SK-N-SH (cell line): Measurements from ENCODE around the gene VAMP7. TPM values are rescaled to one million over a fixed set of nuclear protein-coding genes. Genes with fewer than 3 reads are reported as not detected.

Experiments
- CTCF ChIA-PET: fragments of 300-600, 350-600 bp; formaldehyde crosslinking; extraction: SDS; loops from one replicate; lab custom pipeline; 2021; lab: Yijun Ruan, JAX
- POLR2A ChIA-PET: fragments of 350-600 bp; sonication (Branson Sonifier 250); formaldehyde crosslinking; extraction: SDS; loops from one replicate; lab custom pipeline; 2020; ENCODE audit warnings: antibody characterized with exemption, inconsistent platforms; lab: Yijun Ruan, JAX
- DNase-seq: peaks from one replicate; pipeline ENCODE4 v3.0.0; 2012
- H2AFZ ChIP-seq: fragments of 200-600 bp; sonication (generic); 2 replicates; pipeline ENCODE4 v1.8.1; 2016; ENCODE audit warnings: antibody characterized with exemption, mild to moderate bottlenecking, low read depth
- H3F3A ChIP-seq: fragments of 200-600 bp; sonication (generic); replicated peaks from 2 replicates; pipeline ENCODE3; 2016; ENCODE audit warnings: antibody characterized with exemption, mild to moderate bottlenecking; ENCODE audit not compliant: insufficient read depth
- H3K27ac ChIP-seq, 2 experiments: fragments of 200-500 bp in 1 of 2; fragments of 200-600 bp in 1 of 2; sonication (Bioruptor generic) in 1 of 2; sonication (generic), shearing (Covaris generic) in 1 of 2; 2 replicates each; pipeline versions ENCODE4 v1.5.1 to v1.6.1; 2014 to 2016; ENCODE audit warnings: low read depth in 2 of 2, inconsistent platforms in 1 of 2, low read length in 1 of 2, mild to moderate bottlenecking in 1 of 2, mixed read lengths in 1 of 2
- H3K27me3 ChIP-seq: fragments of 200-600 bp; sonication (generic), shearing (Covaris generic); 2 replicates; pipeline ENCODE4 v1.6.1; 2016; ENCODE audit warnings: mixed run types; ENCODE audit not compliant: insufficient read depth
- H3K36me3 ChIP-seq, 2 experiments: fragments of 200-500 bp in 1 of 2; fragments of 200-600 bp in 1 of 2; sonication (Bioruptor generic) in 1 of 2; sonication (generic) in 1 of 2; replicated peaks in 1 of 2; 2 replicates each; pipeline versions ENCODE3 to v1.5.1; 2014 to 2016; ENCODE audit warnings: low read length in 1 of 2, mild to moderate bottlenecking in 1 of 2; ENCODE audit not compliant: insufficient read depth in 2 of 2, control insufficient read depth in 1 of 2
- H3K4me1 ChIP-seq, 2 experiments: fragments of 200-500 bp in 1 of 2; fragments of 200-600 bp in 1 of 2; sonication (Bioruptor generic) in 1 of 2; sonication (generic), shearing (Covaris generic) in 1 of 2; 2 replicates each; pipeline versions ENCODE4 v1.5.1 to v1.6.1; 2014 to 2016; ENCODE audit warnings: low read depth in 1 of 2, low read length in 1 of 2, mixed run types in 1 of 2; ENCODE audit not compliant: insufficient read depth in 2 of 2, control insufficient read depth in 1 of 2
- H3K4me2 ChIP-seq: fragments of 200-600 bp; sonication (generic), shearing (Covaris generic); 2 replicates; pipeline ENCODE4 v1.6.1; 2017; ENCODE audit warnings: mixed run types
- H3K4me3 ChIP-seq, 2 experiments: fragments of 200-500 bp in 1 of 2; fragments of 200-600 bp in 1 of 2; sonication (Bioruptor generic) in 1 of 2; sonication (generic), shearing (Covaris generic) in 1 of 2; 2 replicates each; pipeline versions ENCODE4 v1.5.1 to v1.8.1; 2014 to 2016; ENCODE audit warnings: low read depth in 2 of 2, inconsistent platforms in 1 of 2, low read length in 1 of 2, mild to moderate bottlenecking in 1 of 2, mixed read lengths in 1 of 2, moderate library complexity in 1 of 2
- H3K79me2 ChIP-seq: fragments of 200-600 bp; sonication (generic); 2 replicates; pipeline ENCODE4 v1.8.1; 2017; ENCODE audit warnings: mild to moderate bottlenecking; ENCODE audit not compliant: insufficient read depth
- H3K9ac ChIP-seq: fragments of 200-600 bp; sonication (generic); 2 replicates; pipeline ENCODE4 v1.6.1; 2017; ENCODE audit warnings: mixed run types
- H3K9me2 ChIP-seq: fragments of 200-600 bp; sonication (generic); 2 replicates; pipeline ENCODE4 v1.6.1; 2017; ENCODE audit warnings: mixed run types
- H3K9me3 ChIP-seq: fragments of 200-600 bp; sonication (generic); 2 replicates; pipeline ENCODE4 v1.6.1; 2017; ENCODE audit warnings: mixed run types, mild to moderate bottlenecking, moderate library complexity
- H4K20me1 ChIP-seq: fragments of 200-600 bp; sonication (generic); 2 replicates; pipeline ENCODE4 v1.6.1; 2017; ENCODE audit warnings: mild to moderate bottlenecking, mixed run types; ENCODE audit not compliant: insufficient read depth
- CHD2 ChIP-seq: fragments of 150-350 bp; IDR thresholded peaks from 2 replicates; pipeline ENCODE4 v1.6.1; 2018; ENCODE audit warnings: low read length; ENCODE audit not compliant: partially characterized antibody
- ELF1 ChIP-seq: IDR thresholded peaks from 2 replicates; pipeline ENCODE4 v1.4.0; 2012
- EZH2phosphoT487 ChIP-seq: fragments of 200-600 bp; sonication (generic); IDR thresholded peaks from 2 replicates; pipeline ENCODE4 v1.6.1; 2017; ENCODE audit warnings: low read depth, mixed run types, mild to moderate bottlenecking, antibody characterized with exemption, moderate library complexity, borderline replicate concordance
- FOSL2 ChIP-seq: IDR thresholded peaks from 2 replicates; pipeline ENCODE4 v1.4.0; 2012; ENCODE audit warnings: low read depth, mild to moderate bottlenecking, moderate library complexity, borderline replicate concordance
- FOXJ3 ChIP-seq: sonication (generic); formaldehyde crosslinking; IDR thresholded peaks from 2 replicates; pipeline ENCODE4 v1.5.1; 2020; ENCODE audit warnings: mild to moderate bottlenecking, missing genetic modification reagents
- FOXM1 ChIP-seq: IDR thresholded peaks from 2 replicates; pipeline ENCODE4 v1.4.0; 2012; ENCODE audit warnings: low read depth, mild to moderate bottlenecking
- GABPA ChIP-seq: IDR thresholded peaks from 2 replicates; pipeline ENCODE4 v1.4.0; 2012; ENCODE audit warnings: low read depth, mild to moderate bottlenecking
- GATA2 ChIP-seq: sonication (generic); formaldehyde crosslinking; IDR thresholded peaks from 2 replicates; pipeline ENCODE4 v1.5.0; 2020; ENCODE audit warnings: mild to moderate bottlenecking, missing genetic modification reagents
- IRF3 ChIP-seq: fragments of 150-350 bp; IDR thresholded peaks from 2 replicates; pipeline ENCODE4 v1.6.1; 2016; ENCODE audit warnings: mild to moderate bottlenecking, low read depth, low read length
- JUND ChIP-seq: IDR thresholded peaks from 2 replicates; pipeline ENCODE4 v1.4.0; 2012
- MEF2A ChIP-seq: IDR thresholded peaks from 2 replicates; pipeline ENCODE4 v1.4.0; 2012; ENCODE audit warnings: low read depth, borderline replicate concordance
- MXI1 ChIP-seq: IDR thresholded peaks from 2 replicates; pipeline ENCODE4 v1.6.1; 2012; ENCODE audit warnings: mild to moderate bottlenecking, low read depth, low read length, improper control_type of control experiment
- NFIC ChIP-seq: IDR thresholded peaks from 2 replicates; pipeline ENCODE4 v1.4.0; 2012; ENCODE audit warnings: borderline replicate concordance
- NRF1 ChIP-seq: IDR thresholded peaks from 2 replicates; pipeline ENCODE4 v1.6.1; 2012; ENCODE audit warnings: low read depth, mild to moderate bottlenecking, low read length
- RAD21 ChIP-seq: IDR thresholded peaks from 2 replicates; pipeline ENCODE4 v1.6.1; 2012; ENCODE audit warnings: mild to moderate bottlenecking, low read length
- RCOR1 ChIP-seq: fragments of 150-350 bp; IDR thresholded peaks from 2 replicates; pipeline ENCODE4 v1.6.1; 2017; ENCODE audit warnings: antibody characterized with exemption, low read length
- RFX5 ChIP-seq: IDR thresholded peaks from 2 replicates; pipeline ENCODE4 v1.6.1; 2012; ENCODE audit warnings: mild to moderate bottlenecking, improper control_type of control experiment, low read length
- RXRA ChIP-seq: IDR thresholded peaks from 2 replicates; pipeline ENCODE4 v1.4.0; 2012; ENCODE audit warnings: low read depth, mild to moderate bottlenecking, borderline replicate concordance
- SIN3A ChIP-seq: IDR thresholded peaks from 2 replicates; pipeline ENCODE4 v1.6.1; 2012; ENCODE audit warnings: low read depth, mild to moderate bottlenecking, low read length, moderate library complexity, borderline replicate concordance
- TAF1 ChIP-seq: IDR thresholded peaks from 2 replicates; pipeline ENCODE4 v1.6.1; 2012; ENCODE audit warnings: low read depth, mild to moderate bottlenecking, low read length, moderate library complexity, borderline replicate concordance
- TCF12 ChIP-seq: IDR thresholded peaks from 2 replicates; pipeline ENCODE4 v1.4.0; 2012
- TEAD4 ChIP-seq: IDR thresholded peaks from 2 replicates; pipeline ENCODE4 v1.4.0; 2012; ENCODE audit warnings: mild to moderate bottlenecking, borderline replicate concordance; ENCODE audit not compliant: insufficient read depth
- USF1 ChIP-seq: IDR thresholded peaks from 2 replicates; pipeline ENCODE4 v1.4.0; 2012; ENCODE audit warnings: low read depth, borderline replicate concordance
- YY1 ChIP-seq: IDR thresholded peaks from 2 replicates; pipeline ENCODE4 v1.4.0; 2012; ENCODE audit warnings: low read depth, mild to moderate bottlenecking
- WGBS: methylation state at CpG from one replicate; pipeline ENCODE4 v1.1.6; 2017; ENCODE audit warnings: low lambda C conversion rate; 5-methylcytosine and 5-hydroxymethylcytosine counted together
- polyA plus RNA-seq, 3 experiments: library from polyadenylated mRNA; depleted of rRNA; stranded (reverse); fragments of >200 nt; gene quantifications; 2 replicates each; pipeline ENCODE4 v1.2.3, GENCODE V29; 2012
- TF ChIP-seq, protein P1 (sequence below): fragments of 150-350 bp; IDR thresholded peaks from 2 replicates; pipeline ENCODE4 v1.6.1; 2017; ENCODE audit warnings: antibody characterized with exemption, low read length, low read depth, borderline replicate concordance
- TF ChIP-seq, protein P2 (sequence below): IDR thresholded peaks from 2 replicates; pipeline ENCODE4 v1.4.0; 2012; ENCODE audit warnings: low read depth
- TF ChIP-seq, protein P3 (sequence below): IDR thresholded peaks from 2 replicates; pipeline ENCODE4; 2012

VAMP7 gene, protein sequence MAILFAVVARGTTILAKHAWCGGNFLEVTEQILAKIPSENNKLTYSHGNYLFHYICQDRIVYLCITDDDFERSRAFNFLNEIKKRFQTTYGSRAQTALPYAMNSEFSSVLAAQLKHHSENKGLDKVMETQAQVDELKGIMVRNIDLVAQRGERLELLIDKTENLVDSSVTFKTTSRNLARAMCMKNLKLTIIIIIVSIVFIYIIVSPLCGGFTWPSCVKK
- 23.9 and 31.6 TPM in 2 replicates for polyA plus RNA-seq (2012; rRNA removed)
- polyA plus RNA-seq (2012; cell fraction: cytosol; rRNA removed) = 45.7 and 54.1 TPM in 2 replicates
- polyA plus RNA-seq (2012; cell fraction: nucleus; rRNA removed) = 4.6 and 13.1 TPM in 2 replicates

GRCh38 chrX:155881158-155881993 is at the start of gene VAMP7:
VAMP7 (plus strand) TSS chrX:155881345; CDS start chrX:155889467, 8,122 bp downstream.
- H4K20me1 ChIP-seq = peaks cover 10% of the 10 kb centered on the region
- peak within 1 kb of the TSS; percentile 72 for H3K4me2 ChIP-seq
- H2AFZ ChIP-seq = peak within 1 kb of the TSS; percentile 94
- H3K9me2 ChIP-seq = no peaks in the 10 kb centered on the region
- no peaks in the 10 kb centered on the region for H3K9me3 ChIP-seq
- H3K4me1 ChIP-seq = peaks cover 3 to 6% of the 10 kb centered on the region in 2 experiments; a peak in 2 of 4 replicates
- peaks cover 0 to 15% of the 10 kb centered on the region in 2 experiments for H3K36me3 ChIP-seq
- peaks cover 50% of the 10 kb centered on the region for H3K79me2 ChIP-seq
- peak within 1 kb of the TSS; percentile 67 to 78 for H3K4me3 ChIP-seq
- H3K27ac ChIP-seq = peak within 1 kb of the TSS; percentile 61 to 69
- peak within 1 kb of the TSS; percentile 71 for H3K9ac ChIP-seq
- ChIA-PET CTCF (no interaction called here), POLR2A (no interaction called here)
- H3F3A ChIP-seq = no peaks in the 10 kb centered on the region
- H3K27me3 ChIP-seq = 0 out of 2 replicates have a peak, but pooled peaks cover under 1% of the 10 kb centered on the region
- WGBS = 4% methylated on average over 33 of the region's 48 CpGs
- peak; percentile 92 for DNase-seq
- TF ChIP-seq TAF1 (peak; percentile 57), TEAD4 (no peak), GABPA (peak; percentile 82), FOXJ3 (CRISPR knock-in tag) (no peak), JUND (no peak), NRF1 (no peak), TCF12 (peak; percentile 35; the same call in 1 of the 2 replicates), FOXM1 (no peak), SIN3A (no peak), ELF1 (peak; percentile 99), YY1 (no peak), MEF2A (no peak), FOSL2 (no peak), RAD21 (no peak), IRF3 (peak; percentile 34; the same call in 1 of the 2 replicates), USF1 (no peak), RXRA (no peak), MXI1 (peak; percentile 84; the same call in 1 of the 2 replicates), EZH2phosphoT487 (no peak), RFX5 (peak; percentile 72; the same call in 1 of the 2 replicates), NFIC (no peak), RCOR1 (no peak), CHD2 (peak; percentile 97), GATA2 (no peak)
- TF ChIP-seq, protein P1, sequence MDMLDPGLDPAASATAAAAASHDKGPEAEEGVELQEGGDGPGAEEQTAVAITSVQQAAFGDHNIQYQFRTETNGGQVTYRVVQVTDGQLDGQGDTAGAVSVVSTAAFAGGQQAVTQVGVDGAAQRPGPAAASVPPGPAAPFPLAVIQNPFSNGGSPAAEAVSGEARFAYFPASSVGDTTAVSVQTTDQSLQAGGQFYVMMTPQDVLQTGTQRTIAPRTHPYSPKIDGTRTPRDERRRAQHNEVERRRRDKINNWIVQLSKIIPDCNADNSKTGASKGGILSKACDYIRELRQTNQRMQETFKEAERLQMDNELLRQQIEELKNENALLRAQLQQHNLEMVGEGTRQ = no peak
- TF ChIP-seq, protein P2, sequence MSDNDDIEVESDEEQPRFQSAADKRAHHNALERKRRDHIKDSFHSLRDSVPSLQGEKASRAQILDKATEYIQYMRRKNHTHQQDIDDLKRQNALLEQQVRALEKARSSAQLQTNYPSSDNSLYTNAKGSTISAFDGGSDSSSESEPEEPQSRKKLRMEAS = peak; percentile 69
- TF ChIP-seq, protein P3, sequence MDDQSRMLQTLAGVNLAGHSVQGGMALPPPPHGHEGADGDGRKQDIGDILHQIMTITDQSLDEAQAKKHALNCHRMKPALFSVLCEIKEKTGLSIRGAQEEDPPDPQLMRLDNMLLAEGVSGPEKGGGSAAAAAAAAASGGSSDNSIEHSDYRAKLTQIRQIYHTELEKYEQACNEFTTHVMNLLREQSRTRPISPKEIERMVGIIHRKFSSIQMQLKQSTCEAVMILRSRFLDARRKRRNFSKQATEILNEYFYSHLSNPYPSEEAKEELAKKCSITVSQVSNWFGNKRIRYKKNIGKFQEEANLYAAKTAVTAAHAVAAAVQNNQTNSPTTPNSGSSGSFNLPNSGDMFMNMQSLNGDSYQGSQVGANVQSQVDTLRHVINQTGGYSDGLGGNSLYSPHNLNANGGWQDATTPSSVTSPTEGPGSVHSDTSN = no peak
